NCI-H1436 treated with DMSO at 0.1 percent for 48 hours (cell line): Measurements from ENCODE around the gene CELA3A.
"Not testable (repeated sequence)": the region's sequence is repeated elsewhere in the genome, so short reads cannot be mapped to it uniquely, and the experiment has no call there.

Experiments used
- DNase-seq: peaks from one replicate; lab custom pipeline; 2025; lab: John Stamatoyannopoulos, UW

The CELA3A gene

GRCh38 chr1:21982122-21982521 is 19.3 kb upstream of the CELA3A start:
- not testable (repeated sequence) for DNase-seq

GRCh38 chr1:21983539-21983938 is 17.9 kb upstream of the CELA3A start:
- DNase-seq: not testable (repeated sequence)

DNA sequence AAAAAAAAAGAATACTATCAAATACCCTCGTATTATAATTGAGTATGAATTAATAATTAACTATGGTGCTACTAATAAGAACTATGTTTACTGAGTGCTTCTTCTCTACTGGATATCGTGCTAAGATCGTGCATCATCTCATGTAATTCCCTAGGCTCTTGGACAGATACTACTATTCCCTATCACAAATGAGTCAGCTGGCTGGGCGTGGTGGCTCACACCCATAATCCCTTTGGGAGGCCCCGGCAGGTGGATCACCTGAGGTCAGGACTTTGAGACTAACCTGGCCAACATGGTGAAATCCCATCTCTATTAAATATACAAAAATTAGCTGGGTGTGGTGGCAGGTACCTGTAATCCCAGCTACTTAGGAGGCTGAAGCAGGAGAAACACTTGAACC is 15.6 kb upstream of the CELA3A start:
- not testable (repeated sequence) for DNase-seq

DNA sequence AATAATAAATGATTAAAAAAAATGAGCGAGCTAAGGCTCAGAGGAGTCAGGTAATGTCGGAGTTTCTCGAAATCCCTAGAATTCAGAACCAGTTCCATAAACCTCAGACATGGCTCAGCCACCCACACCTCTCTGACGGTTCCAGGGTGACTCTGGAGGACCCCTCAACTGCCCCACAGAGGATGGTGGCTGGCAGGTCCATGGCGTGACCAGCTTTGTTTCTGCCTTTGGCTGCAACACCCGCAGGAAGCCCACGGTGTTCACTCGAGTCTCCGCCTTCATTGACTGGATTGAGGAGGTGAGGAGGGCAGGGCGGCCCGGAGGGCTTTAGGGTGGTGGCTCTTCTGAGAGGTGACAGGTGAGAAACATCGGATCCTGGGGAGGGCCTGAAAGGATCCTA is 15.1 kb upstream of the CELA3A start:
- not testable (repeated sequence) for DNase-seq

DNA sequence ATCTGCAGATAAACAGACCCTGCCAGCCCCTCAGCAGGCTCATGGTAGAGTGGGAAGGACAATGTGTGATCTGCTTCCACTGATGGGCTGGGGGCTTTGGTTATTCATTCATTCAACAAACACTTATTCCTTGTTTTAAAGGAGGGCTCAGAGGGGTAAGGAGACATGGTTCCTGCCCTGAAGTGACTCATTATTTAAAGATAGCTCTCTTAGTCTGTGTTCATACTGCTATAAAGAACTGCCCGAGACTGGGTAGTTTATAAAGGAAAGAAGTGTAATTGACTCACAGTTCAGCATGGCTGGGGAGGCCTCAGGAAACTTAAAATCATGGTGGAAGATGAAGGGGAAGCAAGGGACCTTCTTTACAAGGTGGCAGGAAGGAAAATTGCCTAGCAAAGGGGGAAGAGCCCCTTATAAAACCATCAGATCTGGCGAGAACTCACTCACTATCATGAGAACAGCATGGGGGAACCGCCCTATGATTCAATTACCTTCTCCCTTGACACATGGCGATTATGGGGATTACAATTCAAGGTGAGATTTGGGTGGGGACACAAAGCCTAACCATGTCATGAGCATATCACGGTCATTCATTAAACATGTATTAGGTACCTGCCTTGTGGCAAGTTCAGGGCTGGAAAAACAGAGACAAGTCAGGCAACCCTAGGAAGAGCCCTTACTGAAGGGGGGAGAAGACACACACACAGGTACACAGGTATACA is 11.6 kb upstream of the CELA3A start:
- not testable (repeated sequence) for DNase-seq

DNA sequence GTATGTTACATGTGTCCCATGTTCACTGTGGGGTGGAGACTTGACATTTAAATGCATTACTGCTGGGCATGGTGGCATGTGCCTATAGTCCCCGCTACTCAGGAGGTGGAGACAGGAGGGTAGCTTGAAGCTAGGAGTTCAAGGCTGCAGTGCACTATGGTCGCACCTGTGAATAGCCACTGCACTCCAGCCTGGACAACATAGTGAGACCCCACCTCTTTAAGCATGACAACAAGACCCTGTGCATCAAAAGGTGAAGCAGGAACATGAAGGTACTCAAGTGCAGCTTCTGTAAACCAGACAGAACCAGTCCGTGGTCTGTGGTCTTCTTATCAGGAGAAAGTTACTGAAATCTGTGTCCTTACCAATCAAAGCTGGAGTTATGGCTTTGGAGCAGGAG is 9.3 kb upstream of the CELA3A start:
- not testable (repeated sequence) for DNase-seq

DNA sequence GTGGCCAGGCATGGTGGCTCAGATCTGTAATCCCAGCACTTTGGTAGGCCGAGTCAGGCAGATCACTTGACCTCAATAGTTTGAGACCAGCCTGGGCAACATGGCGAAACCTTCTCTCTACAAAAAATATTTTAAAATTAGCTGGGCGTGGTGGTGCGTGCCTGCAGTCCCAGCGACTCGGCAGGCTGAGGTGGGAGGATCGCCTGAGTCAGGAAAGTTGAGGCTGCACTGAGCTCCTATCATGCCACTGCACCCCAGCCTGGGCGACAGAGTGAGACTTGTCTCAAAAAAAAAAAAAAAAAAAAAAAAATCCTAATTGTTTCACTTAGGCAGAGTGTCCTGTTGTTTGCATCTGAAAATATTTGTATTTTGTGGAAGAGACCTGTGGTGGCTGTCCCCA is 6.7 kb upstream of the CELA3A start:
- DNase-seq: not testable (repeated sequence)

- not testable (repeated sequence) for DNase-seq
Measured at GRCh38 chr1:21996663-21996970, 4.8 kb upstream of the CELA3A start.

GRCh38 chr1:21997891-21998623 is 3.4 kb upstream of the CELA3A start:
- DNase-seq: not testable (repeated sequence)

- not testable (repeated sequence) for DNase-seq
Measured at GRCh38 chr1:21998624-21999294, 2.7 kb upstream of the CELA3A start.

DNA sequence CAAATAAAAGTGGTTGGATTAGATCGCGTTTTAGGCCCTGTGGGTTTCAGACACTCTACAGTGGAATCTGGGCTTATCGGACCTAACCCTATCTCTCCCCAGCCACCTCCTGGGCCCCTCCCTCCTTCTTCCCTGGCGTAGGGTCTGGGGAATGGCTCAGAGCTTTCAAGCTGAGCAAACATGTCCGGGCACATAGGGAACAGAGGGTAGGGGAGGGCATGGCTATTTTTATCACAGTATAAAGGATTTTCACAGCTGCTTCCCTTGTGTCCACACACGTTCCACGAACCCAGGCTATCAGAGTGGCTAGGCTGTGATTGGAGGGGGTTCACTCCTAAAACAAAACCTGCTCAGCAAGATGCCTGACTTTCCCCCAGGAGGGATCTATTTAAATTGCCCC is 1.8 kb upstream of the CELA3A start:
- DNase-seq: not testable (repeated sequence)

DNA sequence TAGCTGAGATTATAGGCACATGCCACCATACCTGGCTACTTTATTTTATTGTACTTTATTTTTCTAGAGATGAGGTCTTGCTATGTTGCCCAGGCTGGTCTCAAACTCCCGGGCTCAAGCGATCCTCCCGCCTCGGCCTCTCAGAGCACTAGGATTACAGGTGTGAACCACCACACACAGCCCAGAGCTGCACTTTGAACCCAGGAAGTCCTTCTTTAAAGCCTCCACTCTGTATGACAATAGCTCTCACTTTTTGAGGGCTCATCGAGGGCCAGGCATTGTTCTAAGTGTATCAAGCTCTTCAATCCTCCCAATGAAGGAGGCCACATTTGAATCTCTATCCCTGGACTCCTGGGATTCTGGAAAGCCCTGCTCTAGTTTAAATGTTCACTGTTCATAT is 1.0 kb downstream of the CELA3A start:
- DNase-seq: not testable (repeated sequence)

GRCh38 chr1:22002875-22003274 is 1.4 kb downstream of the CELA3A start:
- DNase-seq: not testable (repeated sequence)

DNA sequence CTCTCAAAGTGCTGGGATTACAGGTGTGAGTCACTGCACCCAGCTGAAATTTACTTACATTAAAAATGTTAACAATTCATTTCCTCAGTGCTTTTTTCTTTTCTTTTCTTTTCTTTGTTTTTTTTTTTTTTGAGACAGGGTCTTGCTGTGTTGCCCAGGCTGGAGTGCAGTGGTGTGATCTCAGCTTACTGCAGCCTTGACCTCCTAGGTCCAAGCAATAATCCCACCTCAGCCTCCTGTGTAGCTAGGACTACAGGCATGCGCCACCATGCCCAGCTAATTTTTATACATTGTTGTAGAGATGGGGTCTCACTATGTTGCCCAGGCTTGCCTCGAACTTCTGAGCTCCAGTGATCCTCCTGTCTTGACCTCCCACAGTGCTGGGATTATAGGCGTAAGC is 2.5 kb downstream of the CELA3A start:
- DNase-seq: not testable (repeated sequence)

- DNase-seq: not testable (repeated sequence)
Measured at GRCh38 chr1:22005261-22006149, 4.0 kb downstream of the CELA3A start.

DNA sequence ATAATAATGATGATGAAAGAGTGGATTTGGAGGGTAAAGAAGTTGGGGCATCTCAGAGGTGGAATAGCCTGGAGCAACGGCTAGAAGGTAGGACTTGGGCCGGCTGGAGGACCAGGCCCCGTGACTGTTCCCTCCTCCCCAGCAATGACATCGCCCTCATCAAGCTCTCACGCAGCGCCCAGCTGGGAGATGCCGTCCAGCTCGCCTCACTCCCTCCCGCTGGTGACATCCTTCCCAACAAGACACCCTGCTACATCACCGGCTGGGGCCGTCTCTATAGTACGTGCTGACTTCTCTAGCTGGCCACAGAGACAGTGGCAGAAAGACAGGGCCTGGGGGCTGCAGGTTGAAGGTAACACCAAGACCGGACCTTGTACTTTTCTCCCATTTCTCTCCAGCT is 5.3 kb downstream of the CELA3A start:
- DNase-seq: not testable (repeated sequence)

GRCh38 chr1:22007262-22007661 is 5.8 kb downstream of the CELA3A start:
- not testable (repeated sequence) for DNase-seq

DNA sequence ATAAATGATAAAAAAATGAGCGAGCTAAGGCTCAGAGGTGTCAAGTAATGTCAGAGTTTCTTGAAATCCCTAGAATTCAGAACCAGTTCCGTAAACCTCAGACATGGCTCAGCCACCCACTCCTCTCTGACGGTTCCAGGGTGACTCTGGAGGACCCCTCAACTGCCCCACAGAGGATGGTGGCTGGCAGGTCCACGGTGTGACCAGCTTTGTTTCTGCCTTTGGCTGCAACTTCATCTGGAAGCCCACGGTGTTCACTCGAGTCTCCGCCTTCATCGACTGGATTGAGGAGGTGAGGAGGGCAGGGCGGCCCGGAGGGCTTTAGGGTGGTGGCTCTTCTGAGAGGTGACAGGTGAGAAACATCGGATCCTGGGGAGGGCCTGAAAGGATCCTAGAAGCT is 8.1 kb downstream of the CELA3A start:
- not testable (repeated sequence) for DNase-seq

GRCh38 chr1:22012752-22013151 is 11.3 kb downstream of the CELA3A start:
- DNase-seq: not testable (repeated sequence)

DNA sequence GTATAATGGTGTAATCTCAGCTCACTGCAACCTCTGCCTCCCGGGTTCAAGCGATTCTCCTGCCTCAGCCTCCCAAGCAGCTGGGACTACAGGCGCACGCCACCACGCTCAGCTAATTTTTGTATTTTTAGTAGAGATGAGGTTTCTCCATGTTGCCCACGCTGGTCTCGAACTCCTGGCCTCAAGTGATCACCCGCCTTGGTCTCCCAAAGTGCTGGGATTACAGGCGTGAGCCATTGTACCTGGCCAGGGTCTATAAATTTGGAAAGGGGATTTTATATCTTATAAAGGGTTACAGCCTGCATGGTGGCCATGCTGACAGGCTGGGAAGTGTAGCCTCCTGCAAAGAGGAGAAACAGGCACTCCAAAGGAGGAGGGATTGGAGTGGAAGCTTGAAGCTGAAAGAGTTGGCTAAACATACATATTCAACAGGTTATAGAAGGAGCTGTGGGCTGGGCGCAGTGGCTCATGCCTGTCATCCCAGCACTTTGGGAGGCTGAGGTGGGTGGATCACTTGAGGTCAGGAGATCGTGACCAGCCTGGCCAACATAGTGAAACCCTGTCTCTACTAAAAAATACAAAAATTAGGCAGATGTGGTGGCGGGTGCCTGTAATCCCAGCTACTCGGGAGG is 13.2 kb downstream of the CELA3A start:
- DNase-seq: not testable (repeated sequence)
